Caco-2 (cell line): ENCODE measurements around the gene ADGRB3. TPM values are rescaled to one million over a fixed set of nuclear protein-coding genes. Genes with fewer than 3 reads are reported as not detected.

Source experiments
- BruUV-seq: library from RNA; stranded (reverse); fragments of 400-500 nt; replicated peaks from 2 replicates; lab custom pipeline; 2021; lab: Mats Ljungman, UMichigan
- CTCF ChIA-PET: fragments of 300-600 bp; sonication (Branson Sonifier 250); formaldehyde crosslinking; loops from one replicate; lab custom pipeline; 2022; ENCODE audit warnings: antibody characterized with exemption; lab: Charles Lee
- POLR2A ChIA-PET: fragments of 300-600 bp; sonication (Branson Sonifier 250); formaldehyde crosslinking; loops from one replicate; lab custom pipeline; 2022; ENCODE audit warnings: antibody characterized with exemption; lab: Charles Lee
- DNase-seq, 2 experiments: peaks; one replicate each; pipeline versions ENCODE4 v3.0.0 to v3.0.0-alpha.2; 2020 to 2022
- H3K27me3 ChIP-seq: replicated peaks from 2 replicates; pipeline ENCODE4 v1.6.0; 2011; ENCODE audit warnings: low read length; ENCODE audit not compliant: control insufficient read depth, insufficient read depth
- H3K36me3 ChIP-seq: 2 replicates; pipeline ENCODE4 v1.5.1; 2011; ENCODE audit warnings: low read length; ENCODE audit not compliant: control insufficient read depth, insufficient read depth
- H3K4me1 ChIP-seq: fragments of 250-450 bp; sonication (Bioruptor Pico); 2 replicates; pipeline ENCODE4 v1.5.1; 2020; ENCODE audit warnings: mild to moderate bottlenecking
- H3K4me3 ChIP-seq: 2 replicates; pipeline ENCODE4 v1.5.1; 2011; ENCODE audit warnings: low read depth, mild to moderate bottlenecking, control low read depth, low read length
- H3K9me3 ChIP-seq: fragments of 250-450 bp; sonication (Bioruptor Pico); 2 replicates; pipeline ENCODE4 v1.5.1; 2020; ENCODE audit warnings: mild to moderate bottlenecking, moderate library complexity
- H3K27ac Mint-ChIP-seq: one replicate; pipeline ENCODE4 v1.8.0; 2022; ENCODE audit warnings: mixed read lengths; ENCODE audit not compliant: unreplicated experiment
- H3K27me3 Mint-ChIP-seq: one replicate; pipeline ENCODE4 v1.8.0; 2022; ENCODE audit warnings: mixed read lengths; ENCODE audit not compliant: insufficient read depth, unreplicated experiment
- H3K36me3 Mint-ChIP-seq: one replicate; pipeline ENCODE4 v1.8.0; 2022; ENCODE audit warnings: mild to moderate bottlenecking, mixed read lengths; ENCODE audit not compliant: insufficient read depth, unreplicated experiment
- H3K4me1 Mint-ChIP-seq: one replicate; pipeline ENCODE4 v1.8.0; 2022; ENCODE audit warnings: low read depth, mixed read lengths; ENCODE audit not compliant: unreplicated experiment
- H3K4me3 Mint-ChIP-seq: one replicate; pipeline ENCODE4 v1.8.0; 2022; ENCODE audit warnings: mild to moderate bottlenecking, moderate library complexity, mixed read lengths; ENCODE audit not compliant: unreplicated experiment
- H3K9me3 Mint-ChIP-seq: one replicate; pipeline ENCODE4 v1.8.0; 2022; ENCODE audit warnings: mixed read lengths; ENCODE audit not compliant: unreplicated experiment
- CTCF ChIP-seq, 2 experiments: fragments of 200-600 bp in 1 of 2; IDR thresholded peaks; 1 replicate in 1 of 2; 2 replicates in 1 of 2; pipeline versions ENCODE4 v1.5.1 to v1.8.0; 2011 to 2022; ENCODE audit warnings: antibody characterized with exemption in 1 of 2, control low read depth in 1 of 2, inconsistent platforms in 1 of 2, low read depth in 1 of 2, low read length in 1 of 2, mild to moderate bottlenecking in 1 of 2, moderate library complexity in 1 of 2; ENCODE audit not compliant: insufficient read depth in 1 of 2, severe bottlenecking in 1 of 2, unreplicated experiment in 1 of 2
- intact Hi-C: fragments of 100-400 bp; cut with micrococcal nuclease; formaldehyde crosslinking; loops from one replicate; pipeline ENCODE4 v1.10.0; 2022; ENCODE audit not compliant: unreplicated experiment
- total RNA-seq: library from RNA; stranded (reverse); gene quantifications from 2 replicates; pipeline ENCODE4 v1.2.3, GENCODE V29; 2022

The ADGRB3 gene
- total RNA-seq, 1 experiment from 2014 or later = 0.18 TPM

GRCh38 chr6:69181964-69182363, 546.9 kb downstream of the ADGRB3 start:
- no peaks in the 10 kb centered on the region for H3K9me3 ChIP-seq
- no peak for DNase-seq
- no peak overlapping the region for H3K4me3 Mint-ChIP-seq
- H3K36me3 Mint-ChIP-seq = no peaks in the 10 kb centered on the region
- no peaks in the 10 kb centered on the region for H3K9me3 Mint-ChIP-seq
- 0 out of 2 replicates have a peak, but pooled peaks cover 4% of the 10 kb centered on the region for H3K4me1 ChIP-seq
- no peak overlapping the region for H3K4me3 ChIP-seq
- H3K36me3 ChIP-seq = no peaks in the 10 kb centered on the region
- H3K4me1 Mint-ChIP-seq = no peaks in the 10 kb centered on the region
- intact Hi-C loops = no loop called here
- TF ChIP-seq CTCF (IDR thresholded peaks at IDR 0.05; ENCODE audit: insufficient read depth in 1 of 2, low read depth in 1 of 2, low read length in 1 of 2, severe bottlenecking in 1 of 2, unreplicated experiment in 1 of 2) = no peak
- no peaks in the 10 kb centered on the region for H3K27me3 ChIP-seq
- no peak overlapping the region for H3K27ac Mint-ChIP-seq
- CTCF ChIA-PET = no interaction called here
- POLR2A ChIA-PET = no interaction called here
- H3K27me3 Mint-ChIP-seq = no peaks in the 10 kb centered on the region
- no TSS peak for BruUV-seq

- CTCF ChIA-PET = no interaction called here
- no peak overlapping the region for H3K27ac Mint-ChIP-seq
- BruUV-seq = no TSS peak
- Histone ChIP-seq H3K9me3 (no peaks in the 10 kb centered on the region), H3K4me1 (no peaks in the 10 kb centered on the region), H3K27me3 (no peaks in the 10 kb centered on the region), H3K4me3 (no peak overlapping the region), H3K36me3 (no peaks in the 10 kb centered on the region)
- H3K36me3 Mint-ChIP-seq = no peaks in the 10 kb centered on the region
- POLR2A ChIA-PET = no interaction called here
- no peaks in the 10 kb centered on the region for H3K4me1 Mint-ChIP-seq
- no peak overlapping the region for H3K4me3 Mint-ChIP-seq
- no peak for DNase-seq
- no peaks in the 10 kb centered on the region for H3K27me3 Mint-ChIP-seq
- TF ChIP-seq CTCF (IDR thresholded peaks at IDR 0.05; ENCODE audit: insufficient read depth in 1 of 2, low read depth in 1 of 2, low read length in 1 of 2, severe bottlenecking in 1 of 2, unreplicated experiment in 1 of 2) = no peak
- intact Hi-C loops = no loop called here
- H3K9me3 Mint-ChIP-seq = no peaks in the 10 kb centered on the region
Measured at GRCh38 chr6:69185276-69185675, 550.2 kb downstream of the ADGRB3 start.

- Mint-ChIP-seq H3K4me1 (no peaks in the 10 kb centered on the region), H3K9me3 (no peaks in the 10 kb centered on the region), H3K36me3 (no peaks in the 10 kb centered on the region), H3K27ac (no peak overlapping the region), H3K27me3 (peaks cover 5% of the 10 kb centered on the region), H3K4me3 (no peak overlapping the region)
- Histone ChIP-seq H3K4me1 (no peaks in the 10 kb centered on the region), H3K27me3 (no peaks in the 10 kb centered on the region), H3K36me3 (no peaks in the 10 kb centered on the region), H3K4me3 (no peak overlapping the region), H3K9me3 (no peaks in the 10 kb centered on the region)
- intact Hi-C loops = no loop called here
- no peak for DNase-seq
- ChIA-PET CTCF (no interaction called here), POLR2A (no interaction called here)
- BruUV-seq = no TSS peak
- no peak for TF ChIP-seq CTCF (IDR thresholded peaks at IDR 0.05; ENCODE audit: insufficient read depth in 1 of 2, low read depth in 1 of 2, low read length in 1 of 2, severe bottlenecking in 1 of 2, unreplicated experiment in 1 of 2)
Measured at GRCh38 chr6:69202768-69203167, 567.7 kb downstream of the ADGRB3 start.
